SU-DHL-6 (cell line): ENCODE measurements around the gene ZSCAN22.
"Not testable (repeated sequence)": the region's sequence is repeated elsewhere in the genome, so short reads cannot be mapped to it uniquely, and the experiment has no call there.

Source experiments
- CTCF ChIP-seq: fragments of 200-600 bp; sonication (generic); IDR thresholded peaks from one replicate; pipeline ENCODE4 v1.5.1; 2017; ENCODE audit warnings: antibody characterized with exemption, mild to moderate bottlenecking, low read length, moderate library complexity; ENCODE audit not compliant: insufficient read depth, poor library complexity, severe bottlenecking
- EZH2phosphoT487 ChIP-seq: fragments of 200-600 bp; sonication (generic), shearing (Covaris generic); conservative IDR thresholded peaks from 2 replicates; pipeline ENCODE4 v1.6.1; 2018; ENCODE audit warnings: mild to moderate bottlenecking, antibody characterized with exemption, low read length, moderate library complexity, mixed read lengths

- TF ChIP-seq CTCF, EZH2phosphoT487: not testable (repeated sequence)
These were observed 21.3 kb downstream of the ZSCAN22 start for GRCh38 chr19:58348080-58348479.
